GM18508 (cell line): ENCODE measurements around the gene NR4A2.

Experiments
- ATAC-seq: cut with Tn5 transposase; IDR thresholded peaks from one replicate; pipeline ENCODE4 v1.9.1; 2021; ENCODE audit warnings: moderate number of reproducible peaks; ENCODE audit not compliant: insufficient read depth, unreplicated experiment

Gene NR4A2

GRCh38 chr2:156340804-156341451, 8.4 kb upstream of the NR4A2 start:
- ATAC-seq: peak; percentile 9

GRCh38 chr2:156340377-156340776, 7.9 kb upstream of the NR4A2 start:
- no peak for ATAC-seq

GRCh38 chr2:156339865-156340264, 7.3 kb upstream of the NR4A2 start:
- no peak for ATAC-seq

GRCh38 chr2:156339110-156339847, 6.8 kb upstream of the NR4A2 start:
- no peak for ATAC-seq

GRCh38 chr2:156338578-156338977, 6.1 kb upstream of the NR4A2 start:
- ATAC-seq: no peak

- no peak for ATAC-seq
Observed at GRCh38 chr2:156334496-156335478, 2.3 kb upstream of the NR4A2 start.

GRCh38 chr2:156333951-156334495, 1.5 kb upstream of the NR4A2 start:
- peak; percentile 22 for ATAC-seq

GRCh38 chr2:156333274-156333950, 891 bp upstream of the NR4A2 start:
- no peak for ATAC-seq

- ATAC-seq: peak; percentile 2
Observed at GRCh38 chr2:156332284-156332533, 312 bp downstream of the NR4A2 start.

GRCh38 chr2:156331572-156332283, 793 bp downstream of the NR4A2 start:
- no peak for ATAC-seq

- no peak for ATAC-seq
Observed at GRCh38 chr2:156329927-156330726, 2.4 kb downstream of the NR4A2 start.

GRCh38 chr2:156329031-156329926, 3.2 kb downstream of the NR4A2 start:
- no peak for ATAC-seq

- no peak for ATAC-seq
Observed at GRCh38 chr2:156327835-156328695, 4.5 kb downstream of the NR4A2 start.

- no peak for ATAC-seq
Observed at GRCh38 chr2:156326526-156327095, 5.9 kb downstream of the NR4A2 start.

- no peak for ATAC-seq
Observed at GRCh38 chr2:156325688-156326525, 6.6 kb downstream of the NR4A2 start.

- ATAC-seq: no peak
Observed at GRCh38 chr2:156323754-156324153, 8.8 kb downstream of the NR4A2 start.
